GM18867 (cell line): ENCODE data around the gene KRTAP5-11.
"Not testable (repeated sequence)": the region's sequence is repeated elsewhere in the genome, so short reads cannot be mapped to it uniquely, and the experiment has no call there.

Source experiments
- ATAC-seq: cut with Tn5 transposase; IDR thresholded peaks from one replicate; pipeline ENCODE4 v1.9.1; 2021; ENCODE audit warnings: mild to moderate bottlenecking, moderate library complexity; ENCODE audit not compliant: unreplicated experiment

Gene KRTAP5-11

DNA sequence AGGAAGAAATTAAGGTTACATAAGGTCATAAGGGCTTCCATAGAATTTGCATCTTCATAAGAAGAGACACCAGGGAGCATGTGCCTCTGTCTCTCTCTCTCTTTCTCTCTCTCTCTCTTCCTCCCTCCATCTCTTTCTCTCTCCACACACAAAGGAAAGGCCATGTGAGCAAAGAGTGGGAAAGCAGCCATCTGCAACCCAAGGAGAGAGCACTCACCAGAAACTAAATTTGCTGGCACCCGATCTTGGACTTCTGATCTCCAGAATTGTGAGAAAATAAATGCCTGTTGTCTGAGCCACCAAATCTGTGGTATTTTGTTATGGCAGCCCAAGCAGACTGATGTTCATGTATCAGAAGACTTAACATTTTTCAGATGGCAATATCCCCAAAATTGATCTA is 23.7 kb downstream of the KRTAP5-11 start:
- no peak for ATAC-seq

- ATAC-seq = no peak
Measured at GRCh38 chr11:71557257-71557656, 25.4 kb downstream of the KRTAP5-11 start.

DNA sequence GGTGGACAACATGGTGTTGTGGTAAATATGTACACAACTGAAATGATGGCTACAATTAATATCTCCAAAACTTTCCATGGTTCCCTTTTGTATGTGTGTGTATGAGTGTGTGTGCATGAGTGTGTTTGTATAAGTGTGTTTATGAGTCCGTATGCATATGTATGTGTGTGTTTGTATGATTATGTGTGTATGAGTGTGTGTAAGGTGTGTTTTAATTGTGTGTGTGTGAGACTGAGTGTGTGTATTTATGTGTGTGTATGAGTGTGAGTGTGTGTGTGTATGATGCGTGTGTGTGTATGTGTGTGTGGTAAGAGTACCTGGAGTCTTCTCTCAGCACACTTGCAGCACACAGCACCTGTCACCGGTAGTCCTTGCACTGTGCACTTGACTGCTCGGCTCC is 26.7 kb downstream of the KRTAP5-11 start:
- ATAC-seq = no peak

DNA sequence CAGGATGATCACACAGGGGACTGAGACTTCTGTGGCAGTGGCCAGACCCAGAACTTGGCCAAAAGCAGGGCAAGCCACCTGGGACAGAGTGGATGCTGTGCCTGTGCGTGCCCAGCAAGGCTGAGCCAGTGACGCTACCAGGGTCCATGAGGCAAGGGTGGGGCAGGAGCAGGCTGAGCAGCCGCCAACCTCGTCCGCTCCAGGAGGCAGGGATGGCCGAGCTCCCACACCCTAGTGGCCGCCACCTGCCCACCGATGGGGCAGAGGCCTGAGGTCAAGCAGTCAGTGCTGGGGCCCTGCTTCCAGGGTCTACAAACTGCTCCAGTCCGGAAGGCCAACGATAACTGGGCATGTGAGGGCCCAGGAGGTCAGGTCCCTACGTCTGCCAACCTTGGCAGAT is 27.2 kb downstream of the KRTAP5-11 start:
- no peak for ATAC-seq

DNA sequence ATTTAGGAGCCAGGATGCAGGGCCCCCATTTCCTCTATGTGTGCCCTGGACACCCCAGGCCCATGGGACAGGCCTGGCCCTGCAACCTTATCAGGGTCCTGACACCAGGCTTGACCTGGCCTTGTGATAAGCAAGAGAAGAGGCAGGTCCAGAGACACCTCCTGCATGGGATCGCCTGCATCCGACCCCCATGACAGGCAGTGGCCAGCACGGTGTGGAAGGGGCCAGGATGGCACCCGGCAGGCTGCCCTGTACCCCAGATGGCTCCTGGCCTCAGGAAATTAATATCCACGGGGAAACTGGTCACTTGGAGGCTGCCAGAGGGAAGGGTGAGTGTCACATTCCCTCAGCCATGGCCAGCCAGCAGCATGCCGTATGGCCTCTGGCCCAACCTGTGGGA is 27.7 kb downstream of the KRTAP5-11 start:
- ATAC-seq = no peak

DNA sequence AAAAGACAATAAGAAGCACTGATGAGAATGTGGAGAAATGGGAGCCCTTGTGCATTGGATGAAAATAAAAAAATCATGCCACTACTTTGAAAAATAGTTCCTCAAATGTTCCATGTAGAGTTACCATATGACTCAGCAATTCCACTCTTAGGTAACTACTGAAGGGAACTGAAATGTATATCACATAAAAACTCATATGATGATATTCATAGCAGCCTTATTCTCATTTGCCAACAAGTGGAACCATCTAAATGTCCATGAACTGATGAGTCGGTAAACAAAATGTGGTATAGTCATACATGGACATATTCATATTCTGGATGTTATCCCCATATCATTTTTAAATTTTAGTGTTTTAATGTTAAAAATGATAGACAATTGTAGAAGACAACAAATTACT is 31.0 kb downstream of the KRTAP5-11 start:
- ATAC-seq = no peak

- ATAC-seq = no peak
Measured at GRCh38 chr11:71548716-71549151, 33.9 kb downstream of the KRTAP5-11 start.

GRCh38 chr11:71548120-71548519 is 34.6 kb downstream of the KRTAP5-11 start, which contains the start of gene KRTAP5-9:
Gene KRTAP5-9, plus strand, starts transcription at chr11:71548420. Its CDS starts 238 bp downstream, at chr11:71548658.
- no peak for ATAC-seq

- no peak for ATAC-seq
Measured at GRCh38 chr11:71545405-71545966, 37.2 kb downstream of the KRTAP5-11 start.

GRCh38 chr11:71544525-71545214 is 38.0 kb downstream of the KRTAP5-11 start:
- no peak for ATAC-seq

- ATAC-seq = no peak
Measured at GRCh38 chr11:71543866-71544265, 38.8 kb downstream of the KRTAP5-11 start.

DNA sequence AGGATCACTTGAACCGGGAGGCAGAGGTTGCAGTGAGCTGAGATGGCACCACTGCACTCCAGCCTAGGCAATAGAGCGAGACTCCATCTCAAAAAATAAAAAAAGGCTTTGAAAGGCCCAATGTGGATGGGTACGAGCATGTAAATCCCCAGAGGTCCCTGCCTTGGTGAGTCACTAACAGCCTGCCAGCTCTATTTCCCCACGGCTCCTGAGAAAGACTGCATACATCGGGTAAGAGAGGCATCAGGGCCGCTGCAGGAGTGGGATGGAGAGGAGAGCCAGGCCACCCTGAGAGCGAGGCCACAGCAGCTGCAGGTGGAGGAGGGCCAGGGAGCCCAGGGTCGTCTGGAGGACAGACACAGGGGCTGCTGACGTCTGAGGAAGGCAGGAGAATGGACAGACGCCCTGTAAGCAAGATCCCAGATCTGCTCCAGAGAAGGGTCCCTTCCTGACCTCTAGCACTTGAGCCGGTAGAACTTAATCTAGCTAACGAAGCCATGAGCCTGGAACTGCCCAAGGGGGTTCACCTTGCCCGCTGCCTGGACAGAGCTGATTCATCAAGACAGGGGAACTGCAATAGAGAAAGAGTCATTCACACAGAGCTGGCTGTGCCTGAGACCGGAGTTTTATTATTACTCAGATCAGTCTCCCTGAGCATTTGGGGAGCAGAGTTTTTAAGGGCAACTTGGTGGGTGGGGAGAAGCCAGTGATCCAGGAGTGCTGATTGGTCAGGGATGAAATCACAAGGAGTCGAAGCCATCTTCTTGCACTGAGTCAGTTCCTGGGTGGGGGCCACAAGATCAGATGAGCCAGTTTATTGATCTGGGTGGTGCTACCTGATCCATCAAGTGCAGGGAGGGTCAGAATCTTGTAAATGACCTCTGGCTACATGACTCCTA is 39.5 kb downstream of the KRTAP5-11 start:
- ATAC-seq = no peak

DNA sequence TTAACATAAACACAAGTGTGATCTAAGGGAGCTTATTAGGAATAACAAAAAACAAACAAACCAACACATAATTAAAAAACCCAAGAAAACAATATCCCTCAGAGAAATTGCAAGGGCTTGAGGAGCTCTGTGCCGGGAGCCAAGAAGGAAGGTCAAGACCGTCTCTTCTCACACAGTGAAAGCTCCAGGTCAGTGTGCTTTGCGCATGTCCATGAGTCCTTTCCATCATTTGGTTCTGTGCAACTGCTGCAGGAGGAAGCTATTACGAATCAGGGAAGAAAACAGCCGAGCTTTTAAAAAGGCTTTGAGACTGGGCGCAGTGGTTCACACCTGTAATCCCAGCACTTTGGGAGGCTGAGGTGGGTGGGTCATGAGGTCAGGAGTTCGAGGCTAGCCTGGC is 40.3 kb downstream of the KRTAP5-11 start:
- no peak for ATAC-seq

DNA sequence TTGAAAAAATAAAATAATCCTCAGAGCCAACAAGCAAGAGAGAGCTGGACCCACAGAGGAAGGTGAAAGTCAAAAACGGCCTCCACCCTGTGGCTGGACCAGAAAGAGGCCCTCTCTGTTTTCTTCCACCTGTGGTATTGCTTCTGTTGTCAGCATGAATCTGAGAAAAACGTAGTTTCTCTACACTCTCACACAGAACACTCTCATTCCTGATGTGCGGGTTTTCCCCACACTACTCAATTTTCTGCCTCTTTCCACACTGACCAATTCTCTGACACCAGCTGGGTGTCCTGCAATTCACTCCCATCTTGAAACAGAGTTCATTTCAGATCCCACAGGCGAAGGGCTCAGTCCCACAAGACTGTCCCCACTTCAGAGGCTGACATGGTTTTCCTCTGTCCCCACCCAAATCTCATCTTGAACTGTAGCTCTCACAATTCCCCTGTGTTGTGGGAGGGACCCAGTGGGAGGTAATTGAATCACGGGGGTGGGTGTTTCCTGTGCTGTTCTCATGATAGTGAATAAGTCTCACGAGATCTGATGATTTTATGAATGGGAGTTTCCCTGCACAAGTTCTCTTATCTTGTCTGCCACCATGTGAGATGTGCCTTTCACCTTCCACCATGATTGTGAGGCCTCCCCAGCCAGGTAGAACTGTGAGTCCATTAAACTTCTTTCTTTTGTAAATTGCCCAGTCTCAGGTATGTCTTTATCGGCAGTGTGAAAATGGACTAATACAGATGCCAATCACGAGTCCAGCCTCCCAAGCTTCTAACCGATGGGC is 42.0 kb downstream of the KRTAP5-11 start:
- ATAC-seq = peak; percentile 57

GRCh38 chr11:71539971-71540370 is 42.7 kb downstream of the KRTAP5-11 start:
- ATAC-seq = peak; percentile 47

DNA sequence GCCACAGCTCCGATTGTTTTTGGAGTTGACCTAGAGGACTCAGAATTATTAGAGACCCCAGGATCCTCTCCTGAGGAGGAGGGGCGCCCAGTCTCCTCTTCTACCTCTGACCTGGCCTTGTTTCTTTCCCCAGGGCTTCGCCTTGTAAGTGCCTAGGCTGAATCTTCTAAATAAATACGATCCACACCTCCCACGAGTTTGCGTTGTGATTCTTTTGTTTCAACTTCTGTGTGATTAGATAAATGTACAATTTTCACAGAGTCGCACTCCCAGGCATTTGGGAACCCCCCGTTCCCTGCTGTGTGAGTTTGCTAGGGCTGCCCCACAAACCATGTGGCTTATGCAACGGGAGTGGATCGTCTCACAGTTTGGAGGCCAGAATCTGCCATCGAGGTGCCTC is 43.7 kb downstream of the KRTAP5-11 start:
- ATAC-seq = no peak

DNA sequence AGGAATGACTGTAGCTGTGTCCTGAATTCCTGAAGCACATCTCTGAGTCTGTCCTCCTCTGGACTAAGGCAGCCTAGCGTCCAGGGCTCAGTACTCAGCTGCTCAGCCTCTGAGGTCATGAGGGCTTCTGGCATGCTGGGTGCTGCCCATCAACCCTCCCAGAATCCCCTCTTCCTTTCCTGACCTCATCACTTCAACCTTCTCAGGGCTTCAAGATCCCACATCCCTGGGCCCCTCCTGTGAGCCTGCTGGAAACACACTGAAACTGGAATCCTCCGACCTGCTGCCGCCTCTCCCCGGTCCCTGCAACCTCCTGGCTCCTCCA is 44.0 kb downstream of the KRTAP5-11 start:
- ATAC-seq = no peak

DNA sequence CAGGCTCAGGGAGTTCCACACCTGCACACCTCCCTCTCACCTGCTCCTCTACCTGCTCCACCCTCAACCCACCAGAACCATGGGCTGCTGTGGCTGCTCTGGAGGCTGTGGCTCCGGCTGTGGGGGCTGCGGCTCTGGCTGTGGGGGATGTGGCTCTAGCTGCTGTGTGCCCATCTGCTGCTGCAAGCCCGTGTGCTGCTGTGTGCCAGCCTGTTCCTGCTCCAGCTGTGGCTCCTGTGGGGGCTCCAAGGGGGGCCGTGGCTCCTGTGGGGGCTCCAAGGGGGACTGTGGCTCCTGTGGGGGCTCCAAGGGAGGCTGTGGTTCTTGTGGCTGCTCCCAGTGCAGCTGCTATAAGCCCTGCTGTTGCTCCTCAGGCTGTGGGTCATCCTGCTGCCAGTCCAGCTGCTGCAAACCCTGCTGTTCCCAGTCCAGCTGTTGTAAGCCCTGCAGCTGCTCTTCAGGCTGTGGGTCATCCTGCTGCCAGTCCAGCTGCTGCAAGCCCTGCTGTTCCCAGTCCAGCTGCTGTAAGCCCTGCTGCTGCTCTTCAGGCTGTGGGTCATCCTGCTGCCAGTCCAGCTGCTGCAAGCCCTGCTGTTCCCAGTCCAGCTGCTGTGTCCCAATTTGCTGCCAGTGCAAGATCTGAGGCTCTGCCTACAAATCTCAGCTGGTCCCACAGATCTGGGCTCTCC is 44.6 kb downstream of the KRTAP5-11 start, which contains the start of gene KRTAP5-8:
TSS of gene KRTAP5-8 (plus strand) at position 49 of the 689 bp plus-strand sequence. CDS start at position 80, 31 bp downstream.
- ATAC-seq = not testable (repeated sequence)

DNA sequence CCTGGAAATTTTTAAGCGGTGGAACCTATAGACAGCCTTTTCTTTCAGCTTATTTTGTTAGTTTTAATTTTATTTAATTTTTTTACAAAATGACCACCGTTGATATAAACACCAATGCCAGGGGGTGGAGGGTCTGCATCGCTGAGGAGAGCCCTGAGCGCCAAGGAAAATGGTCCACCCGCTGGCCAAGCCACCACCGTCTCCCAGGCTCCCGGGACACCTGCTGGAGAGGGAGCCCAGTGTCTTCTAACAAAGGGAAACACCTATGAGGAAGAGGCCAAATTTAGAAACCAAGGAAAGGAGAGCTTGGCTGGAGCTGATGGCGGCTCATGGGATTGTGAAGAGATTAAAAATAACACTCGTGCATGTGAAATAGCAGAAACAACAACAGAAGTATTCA is 45.1 kb downstream of the KRTAP5-11 start:
- ATAC-seq = no peak

DNA sequence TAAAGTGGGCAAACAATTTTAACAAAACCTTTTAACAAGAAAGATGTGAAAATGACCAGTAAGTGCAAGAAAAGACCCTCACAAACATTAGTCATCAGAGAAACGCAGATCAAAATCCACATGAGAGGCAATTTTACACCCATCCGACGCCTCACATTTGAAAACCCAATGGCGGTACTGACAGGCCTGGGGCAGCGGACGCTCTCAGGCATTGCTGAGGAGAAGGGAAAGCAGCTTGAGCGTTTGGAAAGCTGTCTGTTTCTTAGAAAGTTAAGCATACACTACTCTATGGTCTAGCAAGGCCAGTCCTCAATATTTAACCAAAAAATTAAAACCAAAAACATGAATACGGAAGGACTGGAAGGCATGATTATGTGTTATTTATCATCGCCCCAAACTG is 46.9 kb downstream of the KRTAP5-11 start:
- no peak for ATAC-seq
